Rectal smooth muscle tissue (tissue), 1 donor: ENCODE measurements around the gene OR10H1.
A peak's percentile ranks its signal among the peaks of the same experiment; 100 is the strongest.
"Not testable (repeated sequence)": the region's sequence is repeated elsewhere in the genome, so short reads cannot be mapped to it uniquely, and the experiment has no call there.

Experiments
- H3K27ac ChIP-seq: one replicate; pipeline ENCODE4 v1.7.0; 2013; ENCODE audit warnings: low read depth, low read length, inconsistent platforms
- H3K27me3 ChIP-seq: one replicate; pipeline ENCODE4 v1.7.0; 2013; ENCODE audit warnings: low read length; ENCODE audit not compliant: control insufficient read depth, insufficient read depth
- H3K36me3 ChIP-seq: one replicate; pipeline ENCODE4 v1.7.0; 2013; ENCODE audit warnings: low read length; ENCODE audit not compliant: control insufficient read depth, insufficient read depth
- H3K4me1 ChIP-seq: one replicate; pipeline ENCODE4 v1.7.0; 2013; ENCODE audit warnings: low read length; ENCODE audit not compliant: control insufficient read depth, insufficient read depth
- H3K4me3 ChIP-seq: one replicate; pipeline ENCODE4 v1.7.0; 2013; ENCODE audit warnings: low read length
- H3K9ac ChIP-seq: one replicate; pipeline ENCODE4 v1.7.0; 2013; ENCODE audit warnings: low read length

The OR10H1 gene

GRCh38 chr19:15838351-15838750 lies 22.9 kb upstream of the OR10H1 start:
- H3K27ac ChIP-seq = no peak overlapping the region

GRCh38 chr19:15837221-15837731 lies 21.8 kb upstream of the OR10H1 start:
- no peaks in the 10 kb centered on the region for H3K4me1 ChIP-seq
- H3K4me3 ChIP-seq = peak overlapping the region; percentile 95
- H3K9ac ChIP-seq = peak overlapping the region; percentile 11
- peak overlapping the region; percentile 100 for H3K27ac ChIP-seq
- no peaks in the 10 kb centered on the region for H3K27me3 ChIP-seq
- H3K36me3 ChIP-seq = no peaks in the 10 kb centered on the region

More at GRCh38 chr19:15838351-15838750, 22.9 kb upstream of the OR10H1 start:
- Histone ChIP-seq H3K27me3 (no peaks in the 10 kb centered on the region), H3K4me3 (no peak overlapping the region), H3K9ac (no peak overlapping the region), H3K4me1 (no peaks in the 10 kb centered on the region), H3K36me3 (no peaks in the 10 kb centered on the region)

GRCh38 chr19:15836330-15837220 lies 21.1 kb upstream of the OR10H1 start:
- Histone ChIP-seq H3K27ac (peak overlapping the region; percentile 100), H3K4me3 (peak overlapping the region; percentile 95), H3K36me3 (no peaks in the 10 kb centered on the region), H3K27me3 (no peaks in the 10 kb centered on the region), H3K9ac (peak overlapping the region; percentile 97), H3K4me1 (no peaks in the 10 kb centered on the region)

GRCh38 chr19:15835565-15836329 lies 20.3 kb upstream of the OR10H1 start:
- Histone ChIP-seq H3K27ac (peak overlapping the region; percentile 100), H3K4me3 (peak overlapping the region; percentile 95)

GRCh38 chr19:15834232-15834631 lies 18.8 kb upstream of the OR10H1 start:
- H3K27ac ChIP-seq, H3K9ac ChIP-seq, H3K36me3 ChIP-seq, H3K27me3 ChIP-seq, H3K4me1 ChIP-seq, H3K4me3 ChIP-seq: not testable (repeated sequence)

More at GRCh38 chr19:15835565-15836329, 20.3 kb upstream of the OR10H1 start:
- H3K9ac ChIP-seq = peak overlapping the region; percentile 97
- not testable (repeated sequence) for H3K27me3 ChIP-seq, H3K4me1 ChIP-seq, H3K36me3 ChIP-seq

GRCh38 chr19:15831626-15832025 lies 16.2 kb upstream of the OR10H1 start:
- Histone ChIP-seq H3K27ac (no peak overlapping the region), H3K36me3 (no peaks in the 10 kb centered on the region), H3K27me3 (no peaks in the 10 kb centered on the region), H3K4me3 (no peak overlapping the region), H3K4me1 (no peaks in the 10 kb centered on the region), H3K9ac (no peak overlapping the region)

GRCh38 chr19:15829786-15830185 lies 14.3 kb upstream of the OR10H1 start:
- H3K4me1 ChIP-seq = no peaks in the 10 kb centered on the region
- no peak overlapping the region for H3K27ac ChIP-seq
- H3K27me3 ChIP-seq = no peaks in the 10 kb centered on the region
- no peaks in the 10 kb centered on the region for H3K36me3 ChIP-seq
- no peak overlapping the region for H3K9ac ChIP-seq
- no peak overlapping the region for H3K4me3 ChIP-seq

- Histone ChIP-seq H3K9ac (no peak overlapping the region), H3K4me1 (no peaks in the 10 kb centered on the region), H3K4me3 (no peak overlapping the region), H3K27ac (no peak overlapping the region), H3K27me3 (no peaks in the 10 kb centered on the region), H3K36me3 (no peaks in the 10 kb centered on the region)
Measured at GRCh38 chr19:15829306-15829698, 13.8 kb upstream of the OR10H1 start.

GRCh38 chr19:15828611-15829305 lies 13.3 kb upstream of the OR10H1 start:
- H3K27ac ChIP-seq, H3K27me3 ChIP-seq, H3K36me3 ChIP-seq, H3K9ac ChIP-seq, H3K4me1 ChIP-seq, H3K4me3 ChIP-seq: not testable (repeated sequence)

- Histone ChIP-seq H3K4me1 (no peaks in the 10 kb centered on the region), H3K27ac (no peak overlapping the region), H3K27me3 (no peaks in the 10 kb centered on the region), H3K9ac (no peak overlapping the region), H3K36me3 (no peaks in the 10 kb centered on the region), H3K4me3 (no peak overlapping the region)
Measured at GRCh38 chr19:15828121-15828610, 12.7 kb upstream of the OR10H1 start.

GRCh38 chr19:15825753-15826152 lies 10.3 kb upstream of the OR10H1 start:
- Histone ChIP-seq H3K27me3 (no peaks in the 10 kb centered on the region), H3K36me3 (no peaks in the 10 kb centered on the region), H3K9ac (no peak overlapping the region), H3K4me1 (no peaks in the 10 kb centered on the region), H3K27ac (no peak overlapping the region), H3K4me3 (no peak overlapping the region)

GRCh38 chr19:15820646-15821045 lies 5.2 kb upstream of the OR10H1 start:
- no peaks in the 10 kb centered on the region for H3K4me1 ChIP-seq
- no peak overlapping the region for H3K4me3 ChIP-seq
- no peak overlapping the region for H3K27ac ChIP-seq

More at GRCh38 chr19:15820646-15821045, 5.2 kb upstream of the OR10H1 start:
- Histone ChIP-seq H3K36me3 (no peaks in the 10 kb centered on the region), H3K27me3 (no peaks in the 10 kb centered on the region), H3K9ac (no peak overlapping the region)
